ENCODE measurements around the gene KRT6C. TPM values are rescaled to one million over a fixed set of nuclear protein-coding genes. Genes with fewer than 3 reads are reported as not detected.
"Not testable (repeated sequence)": the region's sequence is repeated elsewhere in the genome, so short reads cannot be mapped to it uniquely, and the experiment has no call there.

Gene KRT6C
- total and polyA plus RNA-seq, 9 donors, result 0.17 TPM; not detected in 8

GRCh38 chr12:52495389-52495788 is 21.8 kb upstream of the KRT6C start:
- H3K27ac ChIP-seq, result no peak overlapping the region
- 28 to 36% (median 33%) methylated on average over 3 of the region's 3 CpGs for WGBS, 3 donors

GRCh38 chr12:52494518-52494917 is 20.9 kb upstream of the KRT6C start:
- 31 to 44% (median 36%) methylated on average over 4 of the region's 4 CpGs for WGBS, 3 donors
- intact Hi-C loops (cut with DNase I), result no loop called here
- Histone ChIP-seq H3K27ac (no peak overlapping the region), H3K27me3 (no peaks in the 10 kb centered on the region), H3K4me3 (no peak overlapping the region), H3K4me1 (ENCODE audit: insufficient read depth) (no peaks in the 10 kb centered on the region), H3K9me3 (no peaks in the 10 kb centered on the region), H3K36me3 (no peaks in the 10 kb centered on the region)
- TF ChIP-seq EP300 (IDR thresholded peaks at IDR 0.05) (peak; percentile 48), POLR2A (IDR thresholded peaks at IDR 0.05) (no peak), CTCF (IDR thresholded peaks at IDR 0.05) (no peak)
- peak in 1 of 5 donors; percentile 35 for DNase-seq

More at GRCh38 chr12:52495389-52495788, 21.8 kb upstream of the KRT6C start:
- intact Hi-C loops (cut with DNase I), result no loop called here
- Histone ChIP-seq H3K27me3 (no peaks in the 10 kb centered on the region), H3K36me3 (no peaks in the 10 kb centered on the region), H3K9me3 (no peaks in the 10 kb centered on the region), H3K4me3 (no peak overlapping the region), H3K4me1 (ENCODE audit: insufficient read depth) (no peaks in the 10 kb centered on the region)
- DNase-seq, result no peak
- TF ChIP-seq CTCF (IDR thresholded peaks at IDR 0.05) (no peak), POLR2A (IDR thresholded peaks at IDR 0.05) (no peak), EP300 (IDR thresholded peaks at IDR 0.05) (no peak)

GRCh38 chr12:52494100-52494499 is 20.5 kb upstream of the KRT6C start:
- H3K9me3 ChIP-seq, result no peaks in the 10 kb centered on the region
- no peak overlapping the region for H3K4me3 ChIP-seq
- no peak for TF ChIP-seq EP300 (IDR thresholded peaks at IDR 0.05)
- no peak for TF ChIP-seq CTCF (IDR thresholded peaks at IDR 0.05)
- no peak for TF ChIP-seq POLR2A (IDR thresholded peaks at IDR 0.05)
- 79 to 84% (median 81%) methylated on average over 1 of the region's 1 CpG for WGBS, 3 donors
- DNase-seq, result no peak
- H3K36me3 ChIP-seq, result no peaks in the 10 kb centered on the region
- intact Hi-C loops (cut with DNase I), result no loop called here
- no peaks in the 10 kb centered on the region for H3K27me3 ChIP-seq
- H3K4me1 ChIP-seq (ENCODE audit: insufficient read depth), result no peaks in the 10 kb centered on the region
- no peak overlapping the region for H3K27ac ChIP-seq

GRCh38 chr12:52493172-52493571 is 19.6 kb upstream of the KRT6C start, which contains the start of gene KRT6A:
Gene KRT6A, minus strand, starts transcription at chr12:52493257. Its CDS starts 69 bp downstream, at chr12:52493188.
- DNase-seq, result no peak
- H3K4me1 ChIP-seq (ENCODE audit: insufficient read depth), result no peaks in the 10 kb centered on the region
- WGBS, 3 donors, result 86 to 97% (median 93%) methylated on average over 2 of the region's 2 CpGs
- H3K27ac ChIP-seq, result no peak within 1 kb of the TSS
- no peaks in the 10 kb centered on the region for H3K27me3 ChIP-seq
- no peaks in the 10 kb centered on the region for H3K9me3 ChIP-seq
- no peak for TF ChIP-seq EP300 (IDR thresholded peaks at IDR 0.05)
- TF ChIP-seq POLR2A (IDR thresholded peaks at IDR 0.05), result no peak
- TF ChIP-seq CTCF (IDR thresholded peaks at IDR 0.05), result no peak
- intact Hi-C loops (cut with DNase I), result no loop called here
- no peaks in the 10 kb centered on the region for H3K36me3 ChIP-seq
- H3K4me3 ChIP-seq, result no peak within 1 kb of the TSS

- H3K27me3 ChIP-seq; H3K9me3 ChIP-seq; DNase-seq; H3K4me3 ChIP-seq; H3K36me3 ChIP-seq; H3K4me1 ChIP-seq (ENCODE audit: insufficient read depth); intact Hi-C loops (cut with DNase I); H3K27ac ChIP-seq: not testable (repeated sequence)
- WGBS, 3 donors, result 94 to 99% (median 94%) methylated on average over 6 of the region's 6 CpGs
These were observed 18.8 kb upstream of the KRT6C start for GRCh38 chr12:52492405-52492804.

GRCh38 chr12:52491495-52491894 is 17.9 kb upstream of the KRT6C start:
- H3K27me3 ChIP-seq; H3K4me3 ChIP-seq; H3K4me1 ChIP-seq (ENCODE audit: insufficient read depth); DNase-seq; H3K9me3 ChIP-seq; intact Hi-C loops (cut with DNase I); H3K36me3 ChIP-seq; H3K27ac ChIP-seq: not testable (repeated sequence)
- 76 to 87% (median 85%) methylated on average over 8 of the region's 8 CpGs for WGBS, 3 donors
